GM06990 (cell line): ENCODE measurements around the gene RAPGEF4.

Experiments
- DNase-seq: peaks from one replicate; pipeline ENCODE4 v3.0.0-alpha.2; 2011; ENCODE audit not compliant: insufficient read length; ENCODE audit errors: extremely low read depth
- H3K27me3 ChIP-seq: replicated peaks from 2 replicates; pipeline ENCODE4 v1.6.0; 2011; ENCODE audit warnings: low read length; ENCODE audit not compliant: control insufficient read depth, insufficient read depth
- H3K36me3 ChIP-seq: 2 replicates; pipeline ENCODE4 v1.5.1; 2011; ENCODE audit warnings: low read length; ENCODE audit not compliant: control insufficient read depth, insufficient read depth
- H3K4me3 ChIP-seq: replicated peaks from 2 replicates; pipeline ENCODE4 v1.5.1; 2011; ENCODE audit warnings: low read depth, mild to moderate bottlenecking, control low read depth, low read length
- CTCF ChIP-seq: IDR thresholded peaks from 2 replicates; pipeline ENCODE4 v1.5.1; 2011; ENCODE audit warnings: low read length, control low read depth, mild to moderate bottlenecking, inconsistent platforms; ENCODE audit not compliant: insufficient read depth, poor library complexity, severe bottlenecking

The RAPGEF4 gene

GRCh38 chr2:172859581-172860335 lies 124.1 kb downstream of the RAPGEF4 start:
- H3K36me3 ChIP-seq: no peaks in the 10 kb centered on the region
- DNase-seq: no peak
- no peak for TF ChIP-seq CTCF
- no peak overlapping the region for H3K4me3 ChIP-seq
- H3K27me3 ChIP-seq: peaks cover 1% of the 10 kb centered on the region; the same call in 1 of the 2 replicates

DNA sequence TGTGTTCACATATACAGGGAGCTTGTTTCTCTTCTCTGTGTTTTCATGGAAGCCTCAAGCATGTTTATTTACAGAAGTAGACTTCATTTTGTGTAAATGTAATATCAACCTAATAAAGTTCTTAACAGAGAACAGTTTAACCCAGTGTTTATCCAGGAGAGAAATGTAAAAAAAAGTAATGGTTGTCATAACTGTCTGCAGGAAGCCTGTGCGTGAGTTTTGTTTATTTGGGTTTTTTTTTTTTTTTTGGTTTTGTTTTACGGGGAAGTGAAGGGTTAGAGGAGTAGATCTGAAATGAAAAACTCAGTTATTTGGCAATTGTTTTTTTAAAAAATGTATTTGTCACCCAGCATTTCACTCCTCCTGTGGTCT lies 124.7 kb downstream of the RAPGEF4 start:
- DNase-seq: no peak
- no peak for TF ChIP-seq CTCF
- Histone ChIP-seq H3K36me3 (no peaks in the 10 kb centered on the region), H3K27me3 (peaks cover 1% of the 10 kb centered on the region; the same call in 1 of the 2 replicates), H3K4me3 (no peak overlapping the region)

GRCh38 chr2:172861098-172861497 lies 125.5 kb downstream of the RAPGEF4 start:
- no peak for DNase-seq
- no peaks in the 10 kb centered on the region for H3K36me3 ChIP-seq
- TF ChIP-seq CTCF: no peak
- H3K4me3 ChIP-seq: no peak overlapping the region
- peaks cover 1% of the 10 kb centered on the region; the same call in 1 of the 2 replicates for H3K27me3 ChIP-seq

DNA sequence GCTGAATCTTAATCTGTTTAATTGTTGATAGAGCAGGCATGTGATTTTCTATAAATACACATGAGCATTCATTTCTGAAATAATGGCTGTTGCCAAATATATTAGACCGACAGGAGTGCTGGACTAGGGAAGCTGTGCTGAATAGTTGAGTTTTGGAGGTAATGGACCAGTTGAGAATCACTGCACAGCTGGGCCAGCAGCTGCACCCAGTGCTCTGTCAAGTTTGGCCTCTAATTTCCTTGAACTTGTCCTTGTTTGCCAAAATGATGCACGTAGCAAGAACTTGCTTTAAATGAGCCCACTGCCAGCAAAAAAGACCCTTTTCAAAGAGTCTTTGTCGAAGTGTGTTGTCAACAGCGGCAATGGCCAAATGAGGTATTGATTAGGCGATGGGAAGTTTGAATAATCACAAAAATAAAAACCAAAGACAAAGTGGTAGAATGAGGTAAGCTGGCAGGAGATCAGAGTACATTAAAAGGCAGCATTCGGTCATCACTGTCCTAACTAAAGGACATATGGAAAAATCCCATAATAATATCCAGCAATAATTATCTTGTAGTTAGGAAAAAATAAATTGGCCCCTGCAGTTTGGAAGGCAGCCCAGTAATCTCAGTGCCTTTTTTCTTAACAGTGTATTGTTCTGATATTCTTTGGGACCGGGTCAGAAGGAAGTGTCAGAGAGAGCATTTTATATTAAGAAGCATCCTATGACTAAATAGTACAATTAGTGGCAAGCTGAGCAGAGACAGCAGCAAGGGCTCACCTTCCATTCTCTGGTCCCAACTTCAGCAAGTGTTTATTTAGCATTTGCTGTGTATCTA lies 126.2 kb downstream of the RAPGEF4 start:
- no peak for DNase-seq
- no peak for TF ChIP-seq CTCF
- Histone ChIP-seq H3K36me3 (no peaks in the 10 kb centered on the region), H3K4me3 (no peak overlapping the region), H3K27me3 (peaks cover 1% of the 10 kb centered on the region; the same call in 1 of the 2 replicates)

DNA sequence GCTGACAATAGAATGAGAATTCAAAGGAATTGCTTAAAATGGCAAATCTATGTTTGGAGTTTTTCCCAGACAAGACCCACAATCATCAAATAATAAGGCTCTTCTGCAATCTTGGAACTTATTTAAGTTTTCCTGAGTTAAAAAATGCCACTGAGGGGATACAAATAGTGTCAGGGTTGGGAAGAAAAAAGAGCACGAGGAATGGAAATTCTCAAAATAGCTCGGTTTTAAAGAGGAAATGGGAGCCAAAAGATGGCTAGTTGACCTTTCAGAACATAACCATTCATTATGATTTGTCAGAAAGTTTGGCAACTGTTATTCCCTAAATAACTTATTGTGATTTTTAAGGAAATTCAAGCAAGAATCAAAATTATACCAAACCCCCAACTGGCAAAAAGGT lies 127.7 kb downstream of the RAPGEF4 start:
- peaks cover 1% of the 10 kb centered on the region; the same call in 1 of the 2 replicates for H3K27me3 ChIP-seq
- no peaks in the 10 kb centered on the region for H3K36me3 ChIP-seq
- no peak overlapping the region for H3K4me3 ChIP-seq
- no peak for DNase-seq
- no peak for TF ChIP-seq CTCF
